ENCODE results near the gene ACTG2. TPM values are rescaled to one million over a fixed set of nuclear protein-coding genes. Genes with fewer than 3 reads are reported as not detected.

Gene ACTG2
- total RNA-seq, 1 donor from 2014 or later = 0.32 TPM

- no peaks in the 10 kb centered on the region for H3K27me3 ChIP-seq
- Mint-ChIP-seq H3K36me3 (no peaks in the 10 kb centered on the region), H3K9me3 (peaks cover 2% of the 10 kb centered on the region), H3K27ac (no peak overlapping the region), H3K27me3 (ENCODE audit: insufficient read depth, low read depth) (peaks cover under 1% of the 10 kb centered on the region), H3K4me3 (no peak overlapping the region), H3K4me1 (peaks cover 8% of the 10 kb centered on the region)
- no peaks in the 10 kb centered on the region for H3F3A ChIP-seq (ENCODE audit: low read depth)
- H3K9me3 ChIP-seq (ENCODE audit: low read depth) = no peaks in the 10 kb centered on the region
- no peaks in the 10 kb centered on the region for H3K36me3 ChIP-seq
- H4K20me1 ChIP-seq (ENCODE audit: low read depth) = no peaks in the 10 kb centered on the region
- H3K4me1 ChIP-seq = no peaks in the 10 kb centered on the region
- no peak for TF ChIP-seq CTCF (IDR thresholded peaks at IDR 0.05)
- TF ChIP-seq EZH2phosphoT487 (IDR thresholded peaks at IDR 0.05) = no peak
- TF ChIP-seq EZH2 (IDR thresholded peaks at IDR 0.05) = no peak
- H3K27ac ChIP-seq = no peak overlapping the region
- DNase-seq (ENCODE audit: low spot score) = no peak
- H2AFZ ChIP-seq (replicated peaks) = no peak overlapping the region
- no peak overlapping the region for H3K4me3 ChIP-seq
- no peaks in the 10 kb centered on the region for H3K79me2 ChIP-seq (ENCODE audit: low read depth)
- no peak overlapping the region for H3K9ac ChIP-seq
- no peak overlapping the region for H3K4me2 ChIP-seq
These were observed 18.2 kb downstream of the ACTG2 start for GRCh38 chr2:73910873-73911547.

GRCh38 chr2:73911548-73912208, 18.9 kb downstream of the ACTG2 start:
- TF ChIP-seq CTCF (IDR thresholded peaks at IDR 0.05) (no peak), EZH2 (IDR thresholded peaks at IDR 0.05) (no peak), EZH2phosphoT487 (IDR thresholded peaks at IDR 0.05) (no peak)

GRCh38 chr2:73913414-73914054, 20.7 kb downstream of the ACTG2 start:
- TF ChIP-seq EZH2 (IDR thresholded peaks at IDR 0.05) (no peak), CTCF (IDR thresholded peaks at IDR 0.05) (no peak), EZH2phosphoT487 (IDR thresholded peaks at IDR 0.05) (no peak)
- H3K4me1 ChIP-seq = no peaks in the 10 kb centered on the region
- Mint-ChIP-seq H3K9me3 (no peaks in the 10 kb centered on the region), H3K27ac (no peak overlapping the region), H3K27me3 (ENCODE audit: insufficient read depth, low read depth) (peaks cover 3% of the 10 kb centered on the region), H3K36me3 (no peaks in the 10 kb centered on the region), H3K4me3 (no peak overlapping the region), H3K4me1 (peaks cover 2% of the 10 kb centered on the region)
- H3F3A ChIP-seq (ENCODE audit: low read depth) = no peaks in the 10 kb centered on the region
- H3K27ac ChIP-seq = no peak overlapping the region
- no peaks in the 10 kb centered on the region for H4K20me1 ChIP-seq (ENCODE audit: low read depth)
- H3K36me3 ChIP-seq = no peaks in the 10 kb centered on the region
- H3K4me3 ChIP-seq = no peak overlapping the region
- no peaks in the 10 kb centered on the region for H3K9me3 ChIP-seq (ENCODE audit: low read depth)
- no peak for DNase-seq (ENCODE audit: low spot score)
- no peak overlapping the region for H3K9ac ChIP-seq
- H3K4me2 ChIP-seq = no peak overlapping the region
- H3K79me2 ChIP-seq (ENCODE audit: low read depth) = no peaks in the 10 kb centered on the region
- H2AFZ ChIP-seq (replicated peaks) = no peak overlapping the region
- H3K27me3 ChIP-seq = peaks cover under 1% of the 10 kb centered on the region

More at GRCh38 chr2:73911548-73912208, 18.9 kb downstream of the ACTG2 start:
- Histone ChIP-seq H2AFZ (replicated peaks) (no peak overlapping the region), H3K27me3 (no peaks in the 10 kb centered on the region), H3K4me3 (no peak overlapping the region), H3F3A (ENCODE audit: low read depth) (no peaks in the 10 kb centered on the region), H3K79me2 (ENCODE audit: low read depth) (no peaks in the 10 kb centered on the region), H3K27ac (no peak overlapping the region), H3K9ac (no peak overlapping the region), H4K20me1 (ENCODE audit: low read depth) (no peaks in the 10 kb centered on the region), H3K4me1 (no peaks in the 10 kb centered on the region), H3K4me2 (no peak overlapping the region), H3K36me3 (no peaks in the 10 kb centered on the region), H3K9me3 (ENCODE audit: low read depth) (no peaks in the 10 kb centered on the region)
- Mint-ChIP-seq H3K27ac (no peak overlapping the region), H3K27me3 (ENCODE audit: insufficient read depth, low read depth) (peaks cover 3% of the 10 kb centered on the region), H3K4me3 (no peak overlapping the region), H3K4me1 (peaks cover 8% of the 10 kb centered on the region), H3K36me3 (no peaks in the 10 kb centered on the region), H3K9me3 (peaks cover 2% of the 10 kb centered on the region)
- no peak for DNase-seq (ENCODE audit: low spot score)
